ENCODE results near the gene ARHGAP6.

- TF ChIP-seq ZFP3 (CRISPR knock-in tag; IDR thresholded peaks at IDR 0.05), result no peak
- TF ChIP-seq OSR1 (CRISPR knock-in tag; IDR thresholded peaks at IDR 0.05), result no peak
- TF ChIP-seq RARB (CRISPR knock-in tag; IDR thresholded peaks at IDR 0.05), result no peak
- TF ChIP-seq ZNF70 (CRISPR knock-in tag; IDR thresholded peaks at IDR 0.05), result no peak
- TF ChIP-seq PATZ1 (CRISPR knock-in tag; IDR thresholded peaks at IDR 0.05; ENCODE audit: borderline replicate concordance), result no peak
- no peak for TF ChIP-seq ARNTL (CRISPR knock-in tag; IDR thresholded peaks at IDR 0.05; ENCODE audit: borderline replicate concordance, low read depth)
Measured at GRCh38 chrX:11406109-11406765, 259.5 kb downstream of the ARHGAP6 start.
